ENCODE data around the gene LRP2.

DNA sequence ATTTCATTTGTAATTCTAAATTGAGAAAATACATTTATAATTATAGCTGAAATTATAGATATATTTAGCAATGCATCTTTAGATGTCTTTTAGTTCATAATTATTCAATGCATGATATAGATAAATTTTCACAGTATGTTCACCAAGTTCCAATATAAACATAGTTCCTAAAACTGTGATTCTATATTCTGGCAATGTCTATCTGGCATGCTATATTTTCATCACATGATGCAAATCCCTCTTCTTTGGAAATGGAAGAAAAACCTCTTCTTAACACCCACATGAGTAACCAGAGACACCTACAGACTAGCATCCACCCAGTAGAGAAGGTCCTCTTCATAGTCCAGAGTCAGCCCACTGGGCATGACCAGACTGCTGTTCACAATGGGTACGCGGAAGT is 157.2 kb downstream of the LRP2 start:
- TF ChIP-seq, protein P1, sequence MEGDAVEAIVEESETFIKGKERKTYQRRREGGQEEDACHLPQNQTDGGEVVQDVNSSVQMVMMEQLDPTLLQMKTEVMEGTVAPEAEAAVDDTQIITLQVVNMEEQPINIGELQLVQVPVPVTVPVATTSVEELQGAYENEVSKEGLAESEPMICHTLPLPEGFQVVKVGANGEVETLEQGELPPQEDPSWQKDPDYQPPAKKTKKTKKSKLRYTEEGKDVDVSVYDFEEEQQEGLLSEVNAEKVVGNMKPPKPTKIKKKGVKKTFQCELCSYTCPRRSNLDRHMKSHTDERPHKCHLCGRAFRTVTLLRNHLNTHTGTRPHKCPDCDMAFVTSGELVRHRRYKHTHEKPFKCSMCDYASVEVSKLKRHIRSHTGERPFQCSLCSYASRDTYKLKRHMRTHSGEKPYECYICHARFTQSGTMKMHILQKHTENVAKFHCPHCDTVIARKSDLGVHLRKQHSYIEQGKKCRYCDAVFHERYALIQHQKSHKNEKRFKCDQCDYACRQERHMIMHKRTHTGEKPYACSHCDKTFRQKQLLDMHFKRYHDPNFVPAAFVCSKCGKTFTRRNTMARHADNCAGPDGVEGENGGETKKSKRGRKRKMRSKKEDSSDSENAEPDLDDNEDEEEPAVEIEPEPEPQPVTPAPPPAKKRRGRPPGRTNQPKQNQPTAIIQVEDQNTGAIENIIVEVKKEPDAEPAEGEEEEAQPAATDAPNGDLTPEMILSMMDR (IDR thresholded peaks at IDR 0.05; ENCODE audit: low read depth, low read length, missing input control), result no peak
- TF ChIP-seq GABPA (IDR thresholded peaks at IDR 0.05 in 1 of 2, conservative IDR thresholded peaks at IDR 0.05 in 1 of 2) (no peak), TAF1 (conservative IDR thresholded peaks at IDR 0.05) (no peak), EGR1 (IDR thresholded peaks at IDR 0.05; ENCODE audit: low read depth in 2 of 2) (no peak), SP1 (IDR thresholded peaks at IDR 0.05) (no peak), RAD21 (IDR thresholded peaks at IDR 0.05) (no peak)
- TF ChIP-seq, protein P2, sequence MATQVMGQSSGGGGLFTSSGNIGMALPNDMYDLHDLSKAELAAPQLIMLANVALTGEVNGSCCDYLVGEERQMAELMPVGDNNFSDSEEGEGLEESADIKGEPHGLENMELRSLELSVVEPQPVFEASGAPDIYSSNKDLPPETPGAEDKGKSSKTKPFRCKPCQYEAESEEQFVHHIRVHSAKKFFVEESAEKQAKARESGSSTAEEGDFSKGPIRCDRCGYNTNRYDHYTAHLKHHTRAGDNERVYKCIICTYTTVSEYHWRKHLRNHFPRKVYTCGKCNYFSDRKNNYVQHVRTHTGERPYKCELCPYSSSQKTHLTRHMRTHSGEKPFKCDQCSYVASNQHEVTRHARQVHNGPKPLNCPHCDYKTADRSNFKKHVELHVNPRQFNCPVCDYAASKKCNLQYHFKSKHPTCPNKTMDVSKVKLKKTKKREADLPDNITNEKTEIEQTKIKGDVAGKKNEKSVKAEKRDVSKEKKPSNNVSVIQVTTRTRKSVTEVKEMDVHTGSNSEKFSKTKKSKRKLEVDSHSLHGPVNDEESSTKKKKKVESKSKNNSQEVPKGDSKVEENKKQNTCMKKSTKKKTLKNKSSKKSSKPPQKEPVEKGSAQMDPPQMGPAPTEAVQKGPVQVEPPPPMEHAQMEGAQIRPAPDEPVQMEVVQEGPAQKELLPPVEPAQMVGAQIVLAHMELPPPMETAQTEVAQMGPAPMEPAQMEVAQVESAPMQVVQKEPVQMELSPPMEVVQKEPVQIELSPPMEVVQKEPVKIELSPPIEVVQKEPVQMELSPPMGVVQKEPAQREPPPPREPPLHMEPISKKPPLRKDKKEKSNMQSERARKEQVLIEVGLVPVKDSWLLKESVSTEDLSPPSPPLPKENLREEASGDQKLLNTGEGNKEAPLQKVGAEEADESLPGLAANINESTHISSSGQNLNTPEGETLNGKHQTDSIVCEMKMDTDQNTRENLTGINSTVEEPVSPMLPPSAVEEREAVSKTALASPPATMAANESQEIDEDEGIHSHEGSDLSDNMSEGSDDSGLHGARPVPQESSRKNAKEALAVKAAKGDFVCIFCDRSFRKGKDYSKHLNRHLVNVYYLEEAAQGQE (IDR thresholded peaks at IDR 0.05), result no peak

Measured in liver (tissue), 3 donors.